Mucosa of descending colon (tissue), 3 donors: Measurements from ENCODE around the gene DSCAM. TPM values are rescaled to one million over a fixed set of nuclear protein-coding genes. Genes with fewer than 3 reads are reported as not detected.

Source experiments
- ATAC-seq: fragments of 200-7000 bp; cut with Tn5 transposase; one replicate; pipeline ENCODE4 v1.9.1; 2020; ENCODE audit warnings: mild to moderate bottlenecking, moderate library complexity
- DNase-seq, 3 donors: peaks; one replicate each; pipeline ENCODE4 v3.0.0-alpha.2; 2020
- H3K36me3 ChIP-seq: fragments of 200-600 bp; one replicate; pipeline ENCODE4 v1.8.0; 2021; ENCODE audit warnings: low read depth, mild to moderate bottlenecking
- H3K4me1 ChIP-seq: fragments of 200-600 bp; one replicate; pipeline ENCODE4 v1.8.0; 2021; ENCODE audit warnings: low read depth, mild to moderate bottlenecking
- H3K4me3 ChIP-seq: fragments of 200-600 bp; one replicate; pipeline ENCODE4 v1.8.0; 2021; ENCODE audit warnings: mild to moderate bottlenecking
- H3K9me3 ChIP-seq: fragments of 200-600 bp; one replicate; pipeline ENCODE4 v1.8.0; 2021; ENCODE audit warnings: mild to moderate bottlenecking
- intact Hi-C, 2 donors: fragments of 100-400 bp; cut with DNase I in 1 of 2; cut with micrococcal nuclease in 1 of 2; formaldehyde crosslinking; loops; one replicate each; pipeline versions ENCODE4 v1.11.0 to v1.11.1; 2022; cut with DNase I, micrococcal nuclease
- total RNA-seq, 3 donors: library from RNA; stranded (reverse); fragmentation: NEBNext Ultra II Directional in 2 of 3; extraction: Animal tissue kit (Norgen Biotek cat#: 25700) in 2 of 3; gene quantifications; one replicate each; pipeline versions ENCODE4 v1.2.1 to v1.2.4, GENCODE V29; 2021 to 2023
- TF ChIP-seq, protein P1 (sequence below): fragments of 200-600 bp; IDR thresholded peaks from one replicate; pipeline ENCODE4 v1.8.0; 2022; ENCODE audit warnings: antibody characterized with exemption, mild to moderate bottlenecking
- donor health status: DM: no; HTN: no; CAD: no; lungs with moderate emphysema.
- donor health status: DM: no; HTN: no; CAD: no.
- donor health status: DM: no; HTN: yes; CAD: no.

The DSCAM gene
- total RNA-seq, 3 donors from 2014 or later: 0.35 TPM; not detected in 2

GRCh38 chr21:40732253-40733023, 114.5 kb downstream of the DSCAM start:
- DNase-seq (no peak), ATAC-seq (no peak)
- TF ChIP-seq, protein P1, sequence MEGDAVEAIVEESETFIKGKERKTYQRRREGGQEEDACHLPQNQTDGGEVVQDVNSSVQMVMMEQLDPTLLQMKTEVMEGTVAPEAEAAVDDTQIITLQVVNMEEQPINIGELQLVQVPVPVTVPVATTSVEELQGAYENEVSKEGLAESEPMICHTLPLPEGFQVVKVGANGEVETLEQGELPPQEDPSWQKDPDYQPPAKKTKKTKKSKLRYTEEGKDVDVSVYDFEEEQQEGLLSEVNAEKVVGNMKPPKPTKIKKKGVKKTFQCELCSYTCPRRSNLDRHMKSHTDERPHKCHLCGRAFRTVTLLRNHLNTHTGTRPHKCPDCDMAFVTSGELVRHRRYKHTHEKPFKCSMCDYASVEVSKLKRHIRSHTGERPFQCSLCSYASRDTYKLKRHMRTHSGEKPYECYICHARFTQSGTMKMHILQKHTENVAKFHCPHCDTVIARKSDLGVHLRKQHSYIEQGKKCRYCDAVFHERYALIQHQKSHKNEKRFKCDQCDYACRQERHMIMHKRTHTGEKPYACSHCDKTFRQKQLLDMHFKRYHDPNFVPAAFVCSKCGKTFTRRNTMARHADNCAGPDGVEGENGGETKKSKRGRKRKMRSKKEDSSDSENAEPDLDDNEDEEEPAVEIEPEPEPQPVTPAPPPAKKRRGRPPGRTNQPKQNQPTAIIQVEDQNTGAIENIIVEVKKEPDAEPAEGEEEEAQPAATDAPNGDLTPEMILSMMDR: no peak
- Histone ChIP-seq H3K36me3 (no peaks in the 10 kb centered on the region), H3K4me1 (no peaks in the 10 kb centered on the region), H3K9me3 (no peaks in the 10 kb centered on the region), H3K4me3 (no peak overlapping the region)
- intact Hi-C loops: no loop called here

DNA sequence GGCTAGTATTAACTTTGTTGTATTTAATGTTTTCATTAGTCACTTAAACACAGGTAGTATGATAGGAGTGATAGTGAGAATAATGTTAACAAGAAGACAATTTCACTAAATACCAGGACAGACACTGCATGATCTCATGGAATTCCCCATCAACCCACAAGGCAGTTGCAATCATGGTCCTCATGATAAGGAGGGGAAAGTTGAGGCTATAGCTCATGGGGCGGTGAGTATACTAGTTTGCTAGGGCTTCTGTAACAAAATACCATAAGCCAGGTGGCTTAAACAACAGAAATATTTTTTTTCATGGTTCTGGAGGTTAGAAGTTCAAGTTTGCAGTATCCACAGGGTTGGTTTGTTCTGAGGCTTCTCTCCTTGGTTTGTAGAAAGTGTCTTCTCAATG, 115.8 kb downstream of the DSCAM start:
- TF ChIP-seq, protein P1: no peak
- intact Hi-C loops: no loop called here

GRCh38 chr21:40730426-40730800, 116.5 kb downstream of the DSCAM start:
- Histone ChIP-seq H3K36me3 (no peaks in the 10 kb centered on the region), H3K9me3 (no peaks in the 10 kb centered on the region), H3K4me3 (no peak overlapping the region), H3K4me1 (no peaks in the 10 kb centered on the region)
- ATAC-seq (no peak), DNase-seq (no peak)
- TF ChIP-seq, protein P1: no peak
- intact Hi-C loops: no loop called here

More for the DNA sequence above, 115.8 kb downstream of the DSCAM start:
- no peak overlapping the region for H3K4me3 ChIP-seq
- DNase-seq (no peak), ATAC-seq (no peak)
- no peaks in the 10 kb centered on the region for H3K36me3 ChIP-seq
- no peaks in the 10 kb centered on the region for H3K4me1 ChIP-seq
- H3K9me3 ChIP-seq: no peaks in the 10 kb centered on the region

DNA sequence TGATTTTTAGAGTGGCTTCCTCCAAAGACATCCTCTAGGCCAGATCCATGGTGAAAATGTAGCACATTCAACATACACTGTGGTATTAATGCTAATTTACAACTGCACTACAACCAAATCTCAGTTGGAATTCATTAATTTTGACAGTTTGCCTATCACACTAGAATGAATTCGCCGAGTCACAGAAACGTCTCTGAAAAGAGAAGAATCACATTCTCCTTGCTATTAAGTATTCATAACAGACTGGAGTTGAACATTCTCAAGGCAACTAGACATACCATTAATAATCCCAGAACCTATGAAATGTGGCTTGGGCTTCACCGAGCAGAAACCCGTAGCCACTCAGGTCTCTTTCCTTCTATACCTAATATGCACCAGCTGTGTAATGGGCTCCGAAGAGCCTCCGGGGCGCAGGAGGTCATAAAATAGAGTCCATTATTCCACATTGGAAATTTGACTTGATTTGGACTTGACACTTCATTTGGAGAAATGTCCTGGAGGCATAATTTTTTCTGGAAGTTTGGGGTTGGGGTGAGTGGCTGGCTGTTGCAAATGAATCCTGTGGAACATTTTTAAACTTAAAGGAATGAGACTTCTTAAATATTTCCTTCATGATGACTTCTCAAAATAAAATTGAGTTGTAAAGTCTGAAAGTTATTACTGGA, 117.1 kb downstream of the DSCAM start:
- intact Hi-C loops: no loop called here
- Histone ChIP-seq H3K9me3 (no peaks in the 10 kb centered on the region), H3K36me3 (no peaks in the 10 kb centered on the region), H3K4me1 (no peaks in the 10 kb centered on the region), H3K4me3 (no peak overlapping the region)
- TF ChIP-seq, protein P1: no peak
- ATAC-seq (no peak), DNase-seq (no peak)

DNA sequence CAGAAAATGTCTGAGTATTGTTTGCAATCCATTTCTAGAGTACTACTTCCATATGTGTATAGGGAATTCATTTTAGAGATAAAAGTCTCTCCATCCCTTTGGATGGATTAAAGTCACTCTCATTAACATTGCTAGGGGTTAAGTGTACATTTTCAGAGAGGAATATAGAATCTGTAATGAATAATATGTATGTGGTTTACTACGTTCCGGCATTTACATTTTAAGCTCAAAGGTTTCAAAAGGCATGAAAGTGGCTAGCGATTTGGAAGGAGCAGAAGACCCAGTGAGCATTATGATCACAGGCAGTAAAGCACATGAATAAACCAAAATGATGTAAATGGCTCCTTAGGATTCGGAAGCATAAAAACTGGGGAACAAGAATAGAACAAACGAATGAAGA, 123.0 kb downstream of the DSCAM start:
- peaks cover 6% of the 10 kb centered on the region for H3K9me3 ChIP-seq
- TF ChIP-seq, protein P1: no peak
- intact Hi-C loops: no loop called here
- DNase-seq: no peak
- no peaks in the 10 kb centered on the region for H3K4me1 ChIP-seq
- ATAC-seq: no peak
- H3K36me3 ChIP-seq: no peaks in the 10 kb centered on the region
- no peak overlapping the region for H3K4me3 ChIP-seq
